CD4-positive, alpha-beta memory T cell (primary cell): ENCODE data around the gene MRPL49. TPM values are rescaled to one million over a fixed set of nuclear protein-coding genes. Genes with fewer than 3 reads are reported as not detected.

ENCODE experiments used
- CTCF ChIA-PET: fragments of 350-600 bp; sonication (Branson Sonifier 250); formaldehyde crosslinking; loops from one replicate; lab custom pipeline; 2021; ENCODE audit warnings: inconsistent platforms; ENCODE audit not compliant: partially characterized antibody; lab: Charles Lee
- POLR2A ChIA-PET: fragments of 350-600 bp; sonication (Branson Sonifier 250); formaldehyde crosslinking; loops from one replicate; lab custom pipeline; 2021; ENCODE audit not compliant: partially characterized antibody; lab: Charles Lee
- DNase-seq, 5 donors: peaks; one replicate each; pipeline versions ENCODE4 v3.0.0 to v3.0.0-alpha.2; 2020 to 2022; ENCODE audit warnings: mixed read lengths in 1 of 5
- H3K27ac ChIP-seq: one replicate; pipeline ENCODE4 v1.7.0; 2013; ENCODE audit warnings: low read depth, low read length
- H3K27me3 ChIP-seq: 2 replicates; pipeline ENCODE4 v1.7.0; 2013; ENCODE audit warnings: mild to moderate bottlenecking, low read length, moderate library complexity; ENCODE audit not compliant: insufficient read depth
- H3K36me3 ChIP-seq: 2 replicates; pipeline ENCODE4 v1.7.0; 2013; ENCODE audit warnings: mild to moderate bottlenecking, low read length, moderate library complexity; ENCODE audit not compliant: insufficient read depth
- H3K4me1 ChIP-seq: 2 replicates; pipeline ENCODE4 v1.7.0; 2013; ENCODE audit warnings: mild to moderate bottlenecking, low read length, moderate library complexity; ENCODE audit not compliant: insufficient read depth
- H3K4me3 ChIP-seq, 2 donors: one replicate each; pipeline ENCODE4 v1.7.0; 2013; ENCODE audit warnings: low read length in 2 of 2, mild to moderate bottlenecking in 1 of 2
- H3K9me3 ChIP-seq, 2 donors: one replicate each; pipeline ENCODE4 v1.7.0; 2013; ENCODE audit warnings: low read length in 2 of 2, control low read depth in 1 of 2; ENCODE audit not compliant: control insufficient read depth in 1 of 2
- H3K27ac Mint-ChIP-seq, 7 donors: one replicate each; pipeline ENCODE4 v1.8.0; 2020 to 2021; ENCODE audit warnings: mixed read lengths in 7 of 7, mild to moderate bottlenecking in 6 of 7, inconsistent platforms in 3 of 7, moderate library complexity in 3 of 7
- H3K27me3 Mint-ChIP-seq, 2 donors: one replicate each; pipeline ENCODE4 v1.8.0; 2020 to 2021; ENCODE audit warnings: mixed read lengths in 2 of 2
- H3K36me3 Mint-ChIP-seq, 2 donors: one replicate each; pipeline ENCODE4 v1.8.0; 2020 to 2021; ENCODE audit warnings: mixed read lengths in 2 of 2, inconsistent platforms in 1 of 2, mild to moderate bottlenecking in 1 of 2
- H3K4me1 Mint-ChIP-seq, 4 donors: one replicate each; pipeline ENCODE4 v1.8.0; 2020 to 2021; ENCODE audit warnings: mixed read lengths in 4 of 4, mild to moderate bottlenecking in 1 of 4
- H3K4me3 Mint-ChIP-seq, 8 donors: one replicate each; pipeline ENCODE4 v1.8.0; 2020 to 2021; ENCODE audit warnings: mixed read lengths in 8 of 8, mild to moderate bottlenecking in 7 of 8, moderate library complexity in 6 of 8, inconsistent platforms in 3 of 8
- H3K9me3 Mint-ChIP-seq, 8 donors: one replicate each; pipeline ENCODE4 v1.8.0; 2020 to 2021; ENCODE audit warnings: mixed read lengths in 8 of 8, mild to moderate bottlenecking in 5 of 8, inconsistent platforms in 3 of 8, moderate library complexity in 1 of 8
- intact Hi-C: fragments of 100-400 bp; cut with micrococcal nuclease; formaldehyde crosslinking; loops from one replicate; pipeline ENCODE4 v1.15.1; 2023
- polyA plus RNA-seq, 2 donors: library from polyadenylated mRNA; unstranded; fragments of 300-500 nt; fragmentation: Illumina TruSeq; gene quantifications; one replicate each; pipeline ENCODE4 v1.2.3, GENCODE V29; 2021
- total RNA-seq, 2 experiments: library from RNA; stranded (reverse); gene quantifications; one replicate each; pipeline ENCODE4 v1.2.3, GENCODE V29; 2021

The MRPL49 gene
- total and polyA plus RNA-seq, 4 experiments from 2014 or later = 59.6 to 118 (median 70.9) TPM

GRCh38 chr11:65128182-65129145 lies 6.3 kb downstream of the MRPL49 start:
- Histone ChIP-seq H3K4me1 (peaks cover 20% of the 10 kb centered on the region), H3K27ac (no peak overlapping the region), H3K27me3 (no peaks in the 10 kb centered on the region), H3K9me3 (no peaks in the 10 kb centered on the region), H3K4me3 (no peak overlapping the region), H3K36me3 (peaks cover 84% of the 10 kb centered on the region)
- CTCF ChIA-PET = no interaction called here
- POLR2A ChIA-PET = interaction anchor here (1.0 to 2.5 kb wide), 4 partner anchors 9 to 317 kb away, joined by 3 to 21 read pairs (median 4); partner anchors contain the start of genes MEN1 and ZNHIT2
- Mint-ChIP-seq H3K4me1 (peaks cover 9 to 26% (median 13%) of the 10 kb centered on the region in 4 donors), H3K4me3 (no peak overlapping the region), H3K36me3 (peaks cover 17 to 75% of the 10 kb centered on the region in 2 donors), H3K27me3 (no peaks in the 10 kb centered on the region), H3K27ac (peak overlapping the region in 2 of 7 donors; percentile 36 to 58), H3K9me3 (peaks cover 0 to 6% (median 0%) of the 10 kb centered on the region in 8 donors)
- no peak for DNase-seq
- intact Hi-C loops = no loop called here

DNA sequence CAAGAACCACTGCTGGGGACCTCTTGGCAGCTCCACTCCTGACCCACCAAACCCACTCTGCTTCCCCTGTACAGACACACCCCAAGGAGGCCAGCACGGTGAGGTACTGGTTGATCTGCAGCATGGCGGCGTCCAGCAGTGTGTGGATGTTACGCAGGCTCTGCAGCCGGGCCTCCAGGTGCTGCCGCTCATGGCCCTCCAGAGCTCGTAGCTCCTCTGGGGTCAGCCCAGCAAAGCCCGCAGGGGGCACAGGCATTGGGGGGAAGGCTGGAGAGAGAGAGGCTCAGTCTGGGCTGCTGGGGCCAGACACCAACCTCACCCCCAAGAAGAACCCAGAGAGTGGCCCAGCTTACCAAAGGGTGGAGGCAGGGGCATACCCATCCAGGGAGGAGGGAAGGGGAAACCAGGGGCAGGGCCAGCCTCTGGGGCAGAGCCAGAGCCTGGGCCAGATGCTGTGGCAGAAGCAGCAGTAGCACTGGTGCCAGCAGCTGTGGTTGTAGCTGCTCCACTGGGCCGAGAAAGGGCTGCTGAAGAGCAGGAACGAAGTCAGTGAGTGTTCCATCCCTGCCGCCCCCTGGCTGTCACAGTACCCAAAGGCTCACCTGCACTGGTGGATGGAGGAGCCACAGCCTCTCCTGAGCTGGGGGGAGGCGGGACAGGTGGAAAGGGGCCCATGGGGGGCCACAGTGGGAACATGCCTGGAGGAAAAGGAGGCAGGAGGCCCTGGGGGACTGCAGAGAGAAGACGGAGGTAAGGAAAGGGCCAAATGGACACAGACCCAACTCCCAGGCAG lies 7.7 kb downstream of the MRPL49 start:
- H3K27ac Mint-ChIP-seq = no peak overlapping the region
- Histone ChIP-seq H3K4me3 (no peak overlapping the region), H3K27ac (no peak overlapping the region), H3K9me3 (no peaks in the 10 kb centered on the region), H3K4me1 (peaks cover 18% of the 10 kb centered on the region), H3K36me3 (peaks cover 77% of the 10 kb centered on the region), H3K27me3 (no peaks in the 10 kb centered on the region)
- H3K27me3 Mint-ChIP-seq = no peaks in the 10 kb centered on the region
- H3K4me1 Mint-ChIP-seq = peaks cover 7 to 23% (median 16%) of the 10 kb centered on the region in 4 donors
- H3K36me3 Mint-ChIP-seq = peaks cover 17 to 77% of the 10 kb centered on the region in 2 donors
- intact Hi-C loops = loop anchor here (10.0 kb wide), 1 partner anchor 725 kb away; the partner anchor contains the start of gene CFL1
- H3K4me3 Mint-ChIP-seq = no peak overlapping the region
- peaks cover 0 to 6% (median 0%) of the 10 kb centered on the region in 8 donors for H3K9me3 Mint-ChIP-seq
- POLR2A ChIA-PET = interaction anchor here (1.0 to 7.5 kb wide), 4 partner anchors 9 to 319 kb away, joined by 3 to 251 read pairs (median 12); partner anchors contain the start of genes FAU, MEN1, MRPL49 and ZNHIT2
- no peak for DNase-seq
- CTCF ChIA-PET = no interaction called here

- Histone ChIP-seq H3K36me3 (peaks cover 67% of the 10 kb centered on the region), H3K27ac (no peak overlapping the region), H3K9me3 (no peaks in the 10 kb centered on the region), H3K4me3 (no peak overlapping the region), H3K27me3 (no peaks in the 10 kb centered on the region), H3K4me1 (peaks cover 25% of the 10 kb centered on the region)
- peaks cover 17 to 76% of the 10 kb centered on the region in 2 donors for H3K36me3 Mint-ChIP-seq
- H3K27me3 Mint-ChIP-seq = no peaks in the 10 kb centered on the region
- peak overlapping the region in 2 of 8 donors; percentile 39 to 42 for H3K4me3 Mint-ChIP-seq
- H3K4me1 Mint-ChIP-seq = peaks cover 12 to 32% (median 23%) of the 10 kb centered on the region in 4 donors
- H3K9me3 Mint-ChIP-seq = peaks cover 0 to 6% (median 0%) of the 10 kb centered on the region in 8 donors
- peak overlapping the region in 5 of 7 donors; percentile 29 to 71 (median 46) for H3K27ac Mint-ChIP-seq
- intact Hi-C loops = loop anchor here (10.0 kb wide), 1 partner anchor 724 kb away; the partner anchor contains the start of gene CFL1
- ChIA-PET POLR2A (interaction anchor here (0.7 to 7.5 kb wide), 3 partner anchors 10 to 20 kb away, joined by 3 to 251 read pairs (median 5); partner anchors contain the start of genes FAU, MRPL49, TM7SF2 and ZNHIT2), CTCF (interaction anchor here (1.2 to 1.9 kb wide), 2 partner anchors 9 to 20 kb away, joined by 4 to 6 read pairs; partner anchors contain the start of genes FAU and MRPL49)
- DNase-seq = no peak
These were observed 8.7 kb downstream of the MRPL49 start for GRCh38 chr11:65130631-65131416.

DNA sequence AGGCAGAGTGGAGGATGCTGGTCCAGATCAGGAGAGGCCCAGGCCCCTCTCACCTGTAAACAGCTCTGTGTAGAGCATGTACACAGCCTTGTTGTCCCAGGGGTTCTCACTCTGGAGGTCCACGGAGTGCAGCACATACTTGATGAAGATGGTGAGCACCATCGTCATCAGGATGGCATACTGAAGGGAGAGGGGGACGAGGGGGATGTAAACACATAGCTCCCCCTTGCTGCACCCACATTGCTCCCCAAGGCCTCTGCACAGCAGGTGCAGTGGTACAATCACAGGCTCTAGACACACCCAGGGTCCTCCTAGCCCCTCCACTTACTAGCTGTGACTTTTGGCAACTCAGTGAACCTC lies 9.3 kb downstream of the MRPL49 start:
- no peak for DNase-seq
- H3K4me1 ChIP-seq = peaks cover 30% of the 10 kb centered on the region
- H3K9me3 ChIP-seq = no peaks in the 10 kb centered on the region
- Mint-ChIP-seq H3K27ac (peak overlapping the region in 3 of 7 donors; percentile 46 to 71 (median 62)), H3K4me1 (peaks cover 17 to 38% (median 29%) of the 10 kb centered on the region in 4 donors), H3K9me3 (peaks cover 0 to 6% (median 0%) of the 10 kb centered on the region in 8 donors), H3K4me3 (peak overlapping the region in 2 of 8 donors; percentile 39 to 42), H3K27me3 (no peaks in the 10 kb centered on the region), H3K36me3 (peaks cover 15 to 70% of the 10 kb centered on the region in 2 donors)
- intact Hi-C loops = loop anchor here (10.0 kb wide), 1 partner anchor 723 kb away; the partner anchor contains the start of gene CFL1
- CTCF ChIA-PET = interaction anchor here (1.2 to 1.9 kb wide), 2 partner anchors 9 to 21 kb away, joined by 4 to 6 read pairs; partner anchors contain the start of genes FAU and MRPL49
- POLR2A ChIA-PET = interaction anchor here (0.7 to 7.5 kb wide), 4 partner anchors 10 to 90 kb away, joined by 3 to 251 read pairs (median 4); partner anchors contain the start of genes FAU, MRPL49, SAC3D1 and TM7SF2
- H3K27me3 ChIP-seq = no peaks in the 10 kb centered on the region
- no peak overlapping the region for H3K4me3 ChIP-seq
- no peak overlapping the region for H3K27ac ChIP-seq
- peaks cover 61% of the 10 kb centered on the region for H3K36me3 ChIP-seq

- Mint-ChIP-seq H3K27me3 (no peaks in the 10 kb centered on the region), H3K4me1 (peaks cover 20 to 42% (median 32%) of the 10 kb centered on the region in 4 donors), H3K4me3 (peak overlapping the region in 4 of 8 donors; percentile 9 to 21 (median 12)), H3K9me3 (peaks cover 0 to 5% (median 0%) of the 10 kb centered on the region in 8 donors), H3K27ac (peak overlapping the region in 2 of 7 donors; percentile 31 to 62), H3K36me3 (peaks cover 10 to 65% of the 10 kb centered on the region in 2 donors)
- POLR2A ChIA-PET = interaction anchor here (0.9 to 7.5 kb wide), 3 partner anchors 11 to 91 kb away, joined by 4 to 251 read pairs (median 5); partner anchors contain the start of genes FAU, MRPL49, SAC3D1 and TM7SF2
- no peak for DNase-seq
- CTCF ChIA-PET = interaction anchor here (0.6 to 1.9 kb wide), 3 partner anchors 8 to 21 kb away, joined by 3 to 6 read pairs (median 4); partner anchors contain the start of genes FAU and MRPL49
- Histone ChIP-seq H3K27ac (no peak overlapping the region), H3K36me3 (peaks cover 56% of the 10 kb centered on the region), H3K9me3 (no peaks in the 10 kb centered on the region), H3K4me1 (peaks cover 30% of the 10 kb centered on the region), H3K27me3 (no peaks in the 10 kb centered on the region), H3K4me3 (no peak overlapping the region)
- intact Hi-C loops = loop anchor here (10.0 kb wide), 1 partner anchor 723 kb away; the partner anchor contains the start of gene CFL1
These were observed 9.7 kb downstream of the MRPL49 start for GRCh38 chr11:65131895-65132237.
